DOHH2 (cell line): Measurements from ENCODE around the gene ZNF24.

Experiments
- CTCF ChIP-seq: fragments of 200-600 bp; sonication (generic); IDR thresholded peaks from one replicate; pipeline ENCODE4 v1.5.1; 2014; ENCODE audit warnings: antibody characterized with exemption, mild to moderate bottlenecking, low read depth, low read length; ENCODE audit not compliant: poor library complexity, severe bottlenecking
- EZH2phosphoT487 ChIP-seq: fragments of 200-600 bp; sonication (generic); IDR thresholded peaks from 2 replicates; pipeline ENCODE4 v1.6.1; 2017; ENCODE audit warnings: borderline replicate concordance, mild to moderate bottlenecking, antibody characterized with exemption, low read length, moderate library complexity, mixed read lengths

GRCh38 chr18:35345460-35345921, 1.3 kb upstream of the ZNF24 start:
- no peak for TF ChIP-seq EZH2phosphoT487
- no peak for TF ChIP-seq CTCF
